Measurements from ENCODE around the gene AIMP1. TPM values are rescaled to one million over a fixed set of nuclear protein-coding genes. Genes with fewer than 3 reads are reported as not detected.

Gene AIMP1
- total and polyA plus RNA-seq, 2 of the 13 experiments (the other 11 are each of a cell fraction or from before 2014, with no cell fraction given) = 28.6 to 82.9 TPM

- TF ChIP-seq ZNF724P (CRISPR knock-in tag; IDR thresholded peaks at IDR 0.05; ENCODE audit: borderline replicate concordance) = no peak
- TF ChIP-seq FUBP1 (CRISPR knock-in tag; IDR thresholded peaks at IDR 0.05; ENCODE audit: borderline replicate concordance) = no peak
- TF ChIP-seq ARNT (IDR thresholded peaks at IDR 0.05) = no peak
- no peak for TF ChIP-seq FOXC1 (CRISPR knock-in tag; IDR thresholded peaks at IDR 0.05; ENCODE audit: borderline replicate concordance)
- TF ChIP-seq THYN1 (CRISPR knock-in tag; IDR thresholded peaks at IDR 0.05; ENCODE audit: borderline replicate concordance, low read depth) = no peak
- TF ChIP-seq ZNF276 (CRISPR knock-in tag; IDR thresholded peaks at IDR 0.05; ENCODE audit: low read depth) = no peak
- TF ChIP-seq ARID4A (CRISPR knock-in tag; IDR thresholded peaks at IDR 0.05; ENCODE audit: borderline replicate concordance) = no peak
- no peak for TF ChIP-seq ZNF20 (CRISPR knock-in tag; IDR thresholded peaks at IDR 0.05)
- TF ChIP-seq EZH2 (conservative IDR thresholded peaks at IDR 0.05; ENCODE audit: low read depth, low read length) = no peak
- no peak for TF ChIP-seq ZBED4 (CRISPR knock-in tag; IDR thresholded peaks at IDR 0.05; ENCODE audit: borderline replicate concordance)
- no peak for TF ChIP-seq KDM6A (CRISPR knock-in tag; IDR thresholded peaks at IDR 0.05; ENCODE audit: low read depth)
- TF ChIP-seq ZNF589 (CRISPR knock-in tag; conservative IDR thresholded peaks at IDR 0.05) = no peak
- no peak for TF ChIP-seq ZNF652 (CRISPR knock-in tag; IDR thresholded peaks at IDR 0.05; ENCODE audit: borderline replicate concordance, low read depth)
- no peak; the same call in 1 of the 2 replicates for TF ChIP-seq MED13 (CRISPR knock-in tag; IDR thresholded peaks at IDR 0.05)
- no peak for TF ChIP-seq ZFYVE20 (CRISPR knock-in tag; IDR thresholded peaks at IDR 0.05; ENCODE audit: borderline replicate concordance, low read depth)
- TF ChIP-seq SAP130 (CRISPR knock-in tag; IDR thresholded peaks at IDR 0.05; ENCODE audit: low read depth) = peak; percentile 4; the same call in 1 of the 2 replicates
- TF ChIP-seq ATF5 (CRISPR knock-in tag; IDR thresholded peaks at IDR 0.05; ENCODE audit: low read depth) = no peak
These were observed 828 bp upstream of the AIMP1 start (continued) for GRCh38 chr4:106315476-106315967.

Measured in HepG2 (cell line).